Prostate gland (tissue), 2 donors: ENCODE measurements around the gene TBXA2R. TPM values are rescaled to one million over a fixed set of nuclear protein-coding genes. Genes with fewer than 3 reads are reported as not detected.

ENCODE experiments used
- DNase-seq: peaks from one replicate; pipeline ENCODE4 v3.0.0-alpha.2; 2019; ENCODE audit warnings: low spot score
- H3K27ac ChIP-seq, 2 donors: fragments of 200-600 bp; sonication (generic); 2 replicates each; pipeline ENCODE4 v1.5.1; 2017 to 2019
- H3K27me3 ChIP-seq: fragments of 200-600 bp; sonication (generic); replicated peaks from 2 replicates; pipeline ENCODE4 v1.5.1; 2019; ENCODE audit not compliant: insufficient read depth
- H3K36me3 ChIP-seq, 2 donors: fragments of 200-600 bp; sonication (generic); 1 replicate in 1 of 2; 2 replicates in 1 of 2; pipeline versions ENCODE4 v1.5.1 to v1.8.1; 2017 to 2019
- H3K4me1 ChIP-seq: fragments of 200-600 bp; sonication (generic); replicated peaks from 2 replicates; pipeline ENCODE4 v1.5.1; 2019
- H3K4me3 ChIP-seq, 2 donors: fragments of 200-600 bp; sonication (generic); 2 replicates each; pipeline ENCODE4 v1.5.1; 2017 to 2019
- H3K9me3 ChIP-seq: fragments of 200-600 bp; sonication (generic); 2 replicates; pipeline ENCODE4 v1.5.1; 2017
- CTCF ChIP-seq, 4 experiments: fragments of 200-600 bp in 2 of 4; fragments of 450-650 bp in 2 of 4; sonication (generic) in 2 of 4; IDR thresholded peaks; 1 replicate in 3 of 4; 2 replicates in 1 of 4; pipeline ENCODE4 v1.5.1; 2016 to 2019; ENCODE audit warnings: antibody characterized with exemption in 4 of 4, mild to moderate bottlenecking in 2 of 4, moderate library complexity in 2 of 4
- POLR2A ChIP-seq: fragments of 450-650 bp; IDR thresholded peaks from one replicate; pipeline ENCODE4 v1.6.1; 2016; ENCODE audit warnings: antibody characterized with exemption, mild to moderate bottlenecking
- POLR2AphosphoS5 ChIP-seq: sonication (generic); formaldehyde crosslinking; IDR thresholded peaks from one replicate; pipeline ENCODE4 v1.6.1; 2017; ENCODE audit warnings: antibody characterized with exemption
- WGBS: methylation state at CpG from one replicate; pipeline ENCODE4 v1.1.5; 2018; 5-methylcytosine and 5-hydroxymethylcytosine counted together
- intact Hi-C: fragments of 100-400 bp; cut with DNase I; formaldehyde crosslinking; loops from one replicate; pipeline ENCODE4 v1.14.2; 2022
- total RNA-seq, 2 donors: library from RNA; depleted of rRNA; stranded (reverse); fragments of >200 nt; gene quantifications; one replicate each; pipeline ENCODE4 v1.1.0, GENCODE V29; 2016

The TBXA2R gene
- total RNA-seq, 2 donors from 2014 or later = 1.1 to 4.0 TPM

GRCh38 chr19:3575949-3576673 is 30.6 kb downstream of the TBXA2R start:
- intact Hi-C loops = loop anchor here (10.0 kb wide), 1 partner anchor 71 kb away; the partner anchor contains the start of genes DOHH and FZR1
- WGBS = 86% methylated on average over 29 of the region's 29 CpGs
- no peaks in the 10 kb centered on the region for H3K9me3 ChIP-seq
- peak overlapping the region; percentile 10 to 36 for H3K27ac ChIP-seq
- H3K36me3 ChIP-seq = no peaks in the 10 kb centered on the region
- TF ChIP-seq POLR2A = no peak
- no peak for TF ChIP-seq CTCF (IDR thresholded peaks at IDR 0.05)
- TF ChIP-seq POLR2AphosphoS5 = no peak
- no peaks in the 10 kb centered on the region for H3K27me3 ChIP-seq
- no peaks in the 10 kb centered on the region for H3K4me1 ChIP-seq
- DNase-seq = no peak
- peak overlapping the region in 1 of 2 donors; percentile 10 for H3K4me3 ChIP-seq

GRCh38 chr19:3575260-3575741 is 31.4 kb downstream of the TBXA2R start:
- Histone ChIP-seq H3K36me3 (no peaks in the 10 kb centered on the region), H3K27me3 (no peaks in the 10 kb centered on the region), H3K9me3 (no peaks in the 10 kb centered on the region), H3K4me1 (no peaks in the 10 kb centered on the region), H3K4me3 (no peak overlapping the region), H3K27ac (no peak overlapping the region)
- intact Hi-C loops = loop anchor here (10.0 kb wide), 1 partner anchor 70 kb away; the partner anchor contains the start of genes DOHH and FZR1
- WGBS = 89% methylated on average over 19 of the region's 19 CpGs
- TF ChIP-seq CTCF (IDR thresholded peaks at IDR 0.05) (peak in 1 of 4 experiments; percentile 20), POLR2A (no peak), POLR2AphosphoS5 (no peak)
- DNase-seq = no peak

GRCh38 chr19:3573858-3574637 is 32.6 kb downstream of the TBXA2R start:
- H3K27ac ChIP-seq = peak overlapping the region in 1 of 2 donors; percentile 87
- intact Hi-C loops = loop anchor here (2.0 to 10.0 kb wide), 2 partner anchors 17 to 69 kb away; partner anchors contain the start of genes DOHH, FZR1 and MFSD12
- H3K27me3 ChIP-seq = no peaks in the 10 kb centered on the region
- 61% methylated on average over 54 of the region's 55 CpGs for WGBS
- H3K4me3 ChIP-seq = peak overlapping the region; percentile 97 to 99
- no peaks in the 10 kb centered on the region for H3K36me3 ChIP-seq
- DNase-seq = peak; percentile 94
- TF ChIP-seq POLR2A (no peak), POLR2AphosphoS5 (peak; percentile 65), CTCF (IDR thresholded peaks at IDR 0.05) (no peak)
- no peaks in the 10 kb centered on the region for H3K9me3 ChIP-seq
- no peaks in the 10 kb centered on the region for H3K4me1 ChIP-seq

GRCh38 chr19:3573162-3573857 is 33.4 kb downstream of the TBXA2R start:
- TF ChIP-seq POLR2A = peak; percentile 24
- no peak for TF ChIP-seq POLR2AphosphoS5
- no peak for DNase-seq
- Histone ChIP-seq H3K4me3 (peak overlapping the region; percentile 97 to 99), H3K27me3 (no peaks in the 10 kb centered on the region), H3K4me1 (no peaks in the 10 kb centered on the region), H3K9me3 (no peaks in the 10 kb centered on the region), H3K36me3 (no peaks in the 10 kb centered on the region), H3K27ac (peak overlapping the region; percentile 87 to 89)
- intact Hi-C loops = loop anchor here (2.0 to 10.0 kb wide), 2 partner anchors 17 to 69 kb away; partner anchors contain the start of genes DOHH, FZR1 and MFSD12
- WGBS = under 1% methylated on average over 54 of the region's 60 CpGs
